Activated B cell treated with CpG ODN at 0.5 μM for 24 hours (primary cell): ENCODE results near the gene CD81. TPM values are rescaled to one million over a fixed set of nuclear protein-coding genes. Genes with fewer than 3 reads are reported as not detected.

Experiments used
- ATAC-seq: fragments of 200-7000 bp; cut with Tn5 transposase; one replicate; pipeline ENCODE4 v1.10.0; 2021; ENCODE audit warnings: low read depth, mild to moderate bottlenecking, moderate library complexity
- CTCF ChIA-PET: fragments of 350-600 bp; sonication (Branson Sonifier 250); formaldehyde crosslinking; loops from one replicate; lab custom pipeline; 2021; ENCODE audit warnings: antibody characterized with exemption; lab: Charles Lee
- POLR2A ChIA-PET: fragments of 350-600 bp; sonication (Branson Sonifier 250); formaldehyde crosslinking; loops from one replicate; lab custom pipeline; 2021; ENCODE audit warnings: antibody characterized with exemption; lab: Charles Lee
- DNase-seq: peaks from one replicate; pipeline ENCODE4 v3.0.0; 2022
- H3K27ac Mint-ChIP-seq: one replicate; pipeline ENCODE4 v1.8.0; 2020; ENCODE audit warnings: mixed read lengths
- H3K27me3 Mint-ChIP-seq: one replicate; pipeline ENCODE4 v1.8.0; 2021; ENCODE audit warnings: mixed read lengths
- H3K36me3 Mint-ChIP-seq: one replicate; pipeline ENCODE4 v1.8.0; 2021; ENCODE audit warnings: low read depth, mixed read lengths
- H3K4me1 Mint-ChIP-seq: one replicate; pipeline ENCODE4 v1.8.0; 2021; ENCODE audit warnings: mixed read lengths
- H3K4me3 Mint-ChIP-seq: one replicate; pipeline ENCODE4 v1.8.0; 2020; ENCODE audit warnings: mild to moderate bottlenecking, mixed read lengths
- H3K9me3 Mint-ChIP-seq: one replicate; pipeline ENCODE4 v1.8.0; 2020; ENCODE audit warnings: mixed read lengths
- CTCF ChIP-seq: fragments of 200-600 bp; IDR thresholded peaks from one replicate; pipeline ENCODE4 v1.8.0; 2022; ENCODE audit warnings: antibody characterized with exemption, mild to moderate bottlenecking
- intact Hi-C: fragments of 100-400 bp; cut with micrococcal nuclease; formaldehyde crosslinking; loops from one replicate; pipeline ENCODE4 v1.15.1; 2024
- total RNA-seq: library from RNA; stranded (reverse); gene quantifications from 2 replicates; pipeline ENCODE4 v1.2.3, GENCODE V29; 2022

The CD81 gene
- total RNA-seq, 1 donor from 2014 or later: 132 TPM

- Mint-ChIP-seq H3K27ac (peak overlapping the region; percentile 72), H3K36me3 (peaks cover 3% of the 10 kb centered on the region), H3K4me1 (peaks cover 41% of the 10 kb centered on the region), H3K9me3 (no peaks in the 10 kb centered on the region), H3K27me3 (no peaks in the 10 kb centered on the region), H3K4me3 (peak overlapping the region; percentile 75)
- ATAC-seq (no peak), DNase-seq (peak; percentile 26)
- intact Hi-C loops: loop anchor here (1.0 to 10.0 kb wide), 3 partner anchors 16 to 548 kb away; partner anchors contain the start of gene NAP1L4
- POLR2A ChIA-PET: interaction anchor here (0.7 to 1.1 kb wide), 2 partner anchors 36 to 46 kb away, joined by 3 read pairs; partner anchors contain the start of gene TSSC4
- TF ChIP-seq CTCF: no peak
- CTCF ChIA-PET: interaction anchor here (0.9 kb wide), 1 partner anchor 142 kb away, joined by 3 read pairs; no protein-coding TSS in a partner anchor
These were observed 69.6 kb downstream of the CD81 start for GRCh38 chr11:2446590-2447252.

Other genes starting within 250 kb of the CD81 start
- gene IGF2, start 237.9 kb upstream of the CD81 start, total RNA-seq: not detected in 2 replicates
- not detected in 2 replicates for gene INS, start 216.1 kb upstream of the CD81 start, total RNA-seq
- not detected in 2 replicates for gene TH, start 205.5 kb upstream of the CD81 start, total RNA-seq
- gene ASCL2, start 106.7 kb upstream of the CD81 start, total RNA-seq: 1.3 and 1.4 TPM in 2 replicates
- gene C11orf21, start 75.4 kb upstream of the CD81 start, total RNA-seq: 5.2 and 8.8 TPM in 2 replicates
- 6.8 and 7.3 TPM in 2 replicates for gene TSPAN32, start 75.3 kb upstream of the CD81 start, total RNA-seq
- gene TSSC4, start 23.4 kb downstream of the CD81 start, total RNA-seq: 59.4 and 59.7 TPM in 2 replicates
- gene TRPM5, start 67.2 kb downstream of the CD81 start, total RNA-seq: not detected in 2 replicates
- gene KCNQ1, start 67.7 kb downstream of the CD81 start, total RNA-seq: 6.5 and 8.6 TPM in 2 replicates